ENCODE results near the gene DRG1. TPM values are rescaled to one million over a fixed set of nuclear protein-coding genes. Genes with fewer than 3 reads are reported as not detected.

The DRG1 gene
- total and polyA plus RNA-seq, 9 donors: 63.2 to 85.6 (median 68.8) TPM

DNA sequence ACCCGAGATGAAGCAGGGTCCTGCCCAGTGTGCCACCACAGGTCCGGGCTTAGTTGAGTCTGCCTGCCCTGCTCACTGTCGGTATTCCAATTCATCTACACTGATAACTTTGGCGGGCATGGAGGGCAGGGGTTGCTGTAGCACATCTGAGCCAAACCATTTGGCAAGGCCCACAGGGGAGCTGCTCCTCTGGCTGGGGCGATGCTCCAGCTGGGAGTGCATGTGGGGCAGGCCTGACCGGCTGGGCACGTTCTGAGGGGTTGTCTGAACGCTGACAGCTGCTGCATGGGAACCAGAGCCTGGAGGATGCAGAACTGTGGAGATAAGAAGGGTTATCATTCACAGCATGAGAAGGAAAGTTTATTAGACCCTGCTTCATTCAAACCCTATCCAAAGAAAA is 40.4 kb downstream of the DRG1 start:
- WGBS (ENCODE audit: insufficient coverage): 78% methylated on average over 4 of the region's 8 CpGs
- H3K27ac ChIP-seq (ENCODE audit: low read length): no peak overlapping the region
- DNase-seq: peak; percentile 44
- H3K4me3 ChIP-seq (ENCODE audit: low read length): no peak overlapping the region
- H3K36me3 ChIP-seq (ENCODE audit: control insufficient read depth, insufficient read depth, low read length): peaks cover 91% of the 10 kb centered on the region
- no peaks in the 10 kb centered on the region for H3K9me3 ChIP-seq (replicated peaks; ENCODE audit: control insufficient read depth, low read depth, low read length)
- peaks cover 5% of the 10 kb centered on the region for H3K4me1 ChIP-seq (ENCODE audit: control insufficient read depth, insufficient read depth, low read length)
- no peaks in the 10 kb centered on the region for H3K27me3 ChIP-seq (ENCODE audit: control insufficient read depth, insufficient read depth, low read length)

DNA sequence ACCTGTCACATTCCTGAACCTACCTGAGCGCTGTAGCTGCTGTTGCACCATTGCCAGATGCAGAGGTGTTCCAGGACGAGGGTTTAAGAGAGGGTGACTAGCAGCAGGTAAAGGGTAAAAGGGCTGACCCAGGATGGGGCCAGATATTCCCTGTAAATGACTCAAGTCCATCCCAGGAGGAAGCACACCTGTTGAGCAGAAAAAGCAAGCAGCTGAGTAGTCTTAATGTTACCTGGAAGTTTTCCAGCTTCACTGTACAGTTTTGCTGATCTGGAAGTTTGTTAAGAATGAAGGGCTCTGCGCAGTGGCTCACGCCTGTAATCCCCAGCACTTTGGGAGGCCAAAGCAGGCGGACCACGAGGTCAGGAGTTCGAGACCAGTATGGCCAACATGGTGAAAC is 41.3 kb downstream of the DRG1 start:
- 87% methylated on average over 5 of the region's 7 CpGs for WGBS (ENCODE audit: insufficient coverage)
- DNase-seq: no peak
- Histone ChIP-seq H3K4me1 (ENCODE audit: control insufficient read depth, insufficient read depth, low read length) (peaks cover 5% of the 10 kb centered on the region), H3K4me3 (ENCODE audit: low read length) (no peak overlapping the region), H3K36me3 (ENCODE audit: control insufficient read depth, insufficient read depth, low read length) (peaks cover 88% of the 10 kb centered on the region), H3K27me3 (ENCODE audit: control insufficient read depth, insufficient read depth, low read length) (no peaks in the 10 kb centered on the region), H3K9me3 (replicated peaks; ENCODE audit: control insufficient read depth, low read depth, low read length) (no peaks in the 10 kb centered on the region), H3K27ac (ENCODE audit: low read length) (no peak overlapping the region)

GRCh38 chr22:31441652-31442051 is 42.2 kb downstream of the DRG1 start:
- peaks cover 5% of the 10 kb centered on the region for H3K4me1 ChIP-seq (ENCODE audit: control insufficient read depth, insufficient read depth, low read length)
- no peaks in the 10 kb centered on the region for H3K27me3 ChIP-seq (ENCODE audit: control insufficient read depth, insufficient read depth, low read length)
- no peak overlapping the region for H3K4me3 ChIP-seq (ENCODE audit: low read length)
- no peaks in the 10 kb centered on the region for H3K9me3 ChIP-seq (replicated peaks; ENCODE audit: control insufficient read depth, low read depth, low read length)
- peaks cover 79% of the 10 kb centered on the region for H3K36me3 ChIP-seq (ENCODE audit: control insufficient read depth, insufficient read depth, low read length)
- WGBS (ENCODE audit: insufficient coverage): 82% methylated on average over 4 of the region's 5 CpGs
- H3K27ac ChIP-seq (ENCODE audit: low read length): no peak overlapping the region
- no peak for DNase-seq

- H3K27ac ChIP-seq (ENCODE audit: low read length): no peak overlapping the region
- no peaks in the 10 kb centered on the region for H3K27me3 ChIP-seq (ENCODE audit: control insufficient read depth, insufficient read depth, low read length)
- H3K4me1 ChIP-seq (ENCODE audit: control insufficient read depth, insufficient read depth, low read length): peaks cover 8% of the 10 kb centered on the region
- DNase-seq: no peak
- H3K9me3 ChIP-seq (replicated peaks; ENCODE audit: control insufficient read depth, low read depth, low read length): no peaks in the 10 kb centered on the region
- 88% methylated on average over 2 of the region's 5 CpGs for WGBS (ENCODE audit: insufficient coverage)
- no peak overlapping the region for H3K4me3 ChIP-seq (ENCODE audit: low read length)
- peaks cover 76% of the 10 kb centered on the region for H3K36me3 ChIP-seq (ENCODE audit: control insufficient read depth, insufficient read depth, low read length)
Observed at GRCh38 chr22:31442768-31443489, 43.5 kb downstream of the DRG1 start.

DNA sequence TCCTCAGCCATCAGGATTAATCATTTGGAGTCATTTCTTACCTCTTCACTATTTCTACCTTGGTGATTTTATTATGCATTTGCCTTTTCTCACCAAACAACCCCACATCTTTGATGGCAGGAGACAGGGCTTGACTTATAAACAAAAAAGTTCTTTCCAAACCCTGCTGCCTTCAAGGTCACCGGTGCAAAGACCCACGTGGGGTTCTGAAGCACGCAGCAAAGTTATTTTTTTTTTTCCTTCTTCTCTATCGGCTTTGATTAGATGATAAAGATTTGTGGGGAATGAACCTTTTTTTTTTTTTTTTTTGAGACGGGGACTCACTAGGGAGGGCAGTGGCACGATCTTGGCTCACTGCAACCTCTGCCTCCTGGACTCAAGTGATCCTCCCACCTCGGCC is 44.1 kb downstream of the DRG1 start:
- H3K36me3 ChIP-seq (ENCODE audit: control insufficient read depth, insufficient read depth, low read length): peaks cover 76% of the 10 kb centered on the region
- peaks cover 12% of the 10 kb centered on the region for H3K4me1 ChIP-seq (ENCODE audit: control insufficient read depth, insufficient read depth, low read length)
- no peaks in the 10 kb centered on the region for H3K9me3 ChIP-seq (replicated peaks; ENCODE audit: control insufficient read depth, low read depth, low read length)
- WGBS (ENCODE audit: insufficient coverage): no CpG with 5 or more reads among the region's 7 CpGs
- no peaks in the 10 kb centered on the region for H3K27me3 ChIP-seq (ENCODE audit: control insufficient read depth, insufficient read depth, low read length)
- no peak for DNase-seq
- H3K4me3 ChIP-seq (ENCODE audit: low read length): no peak overlapping the region
- no peak overlapping the region for H3K27ac ChIP-seq (ENCODE audit: low read length)

DNA sequence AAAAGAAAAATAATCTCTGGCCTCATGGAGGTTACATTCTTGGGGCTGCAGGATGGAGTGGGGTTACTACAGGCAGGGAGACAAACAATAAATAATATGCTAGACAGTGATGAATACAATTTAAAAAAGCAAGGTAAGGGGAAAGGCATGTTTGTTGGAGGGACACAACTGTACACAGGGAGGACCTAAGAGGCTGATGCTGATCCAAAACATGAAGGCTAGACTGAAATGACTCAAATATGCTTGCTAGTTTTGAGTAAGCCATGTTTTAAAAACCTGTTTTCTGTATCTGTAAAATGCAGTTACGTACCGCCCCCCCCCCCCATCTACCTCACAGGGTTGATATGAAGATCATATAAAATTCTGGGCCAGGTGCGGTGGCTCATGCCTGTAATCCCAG is 46.2 kb downstream of the DRG1 start:
- Histone ChIP-seq H3K4me3 (ENCODE audit: low read length) (no peak overlapping the region), H3K27me3 (ENCODE audit: control insufficient read depth, insufficient read depth, low read length) (no peaks in the 10 kb centered on the region), H3K4me1 (ENCODE audit: control insufficient read depth, insufficient read depth, low read length) (peaks cover 16% of the 10 kb centered on the region), H3K27ac (ENCODE audit: low read length) (no peak overlapping the region), H3K36me3 (ENCODE audit: control insufficient read depth, insufficient read depth, low read length) (peaks cover 58% of the 10 kb centered on the region), H3K9me3 (replicated peaks; ENCODE audit: control insufficient read depth, low read depth, low read length) (no peaks in the 10 kb centered on the region)
- no CpG with 5 or more reads among the region's 3 CpGs for WGBS (ENCODE audit: insufficient coverage)
- DNase-seq: no peak

DNA sequence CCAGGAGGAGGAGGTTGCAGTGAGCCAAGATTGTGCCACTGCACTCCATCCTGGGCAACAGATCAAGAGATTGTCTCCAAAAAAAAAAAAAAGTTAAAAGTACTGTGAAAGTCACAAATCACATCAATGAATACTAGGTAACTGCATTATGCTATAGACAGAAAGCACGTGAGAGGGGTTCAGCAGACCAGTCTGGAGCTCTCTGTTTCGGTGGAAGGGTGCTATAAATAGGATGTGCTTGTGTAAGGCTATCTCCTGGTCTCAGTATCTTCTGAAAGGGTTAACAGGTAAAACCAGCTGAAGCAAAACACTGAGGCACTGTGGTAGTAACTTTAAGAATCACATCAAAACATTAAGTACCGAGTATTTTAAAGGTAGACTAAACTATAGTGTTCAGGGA is 46.8 kb downstream of the DRG1 start:
- no peaks in the 10 kb centered on the region for H3K9me3 ChIP-seq (replicated peaks; ENCODE audit: control insufficient read depth, low read depth, low read length)
- no peak overlapping the region for H3K4me3 ChIP-seq (ENCODE audit: low read length)
- peaks cover 53% of the 10 kb centered on the region for H3K36me3 ChIP-seq (ENCODE audit: control insufficient read depth, insufficient read depth, low read length)
- no peaks in the 10 kb centered on the region for H3K27me3 ChIP-seq (ENCODE audit: control insufficient read depth, insufficient read depth, low read length)
- peaks cover 16% of the 10 kb centered on the region for H3K4me1 ChIP-seq (ENCODE audit: control insufficient read depth, insufficient read depth, low read length)
- no peak overlapping the region for H3K27ac ChIP-seq (ENCODE audit: low read length)
- WGBS (ENCODE audit: insufficient coverage): no CpG with 5 or more reads among the region's 3 CpGs
- no peak for DNase-seq

DNA sequence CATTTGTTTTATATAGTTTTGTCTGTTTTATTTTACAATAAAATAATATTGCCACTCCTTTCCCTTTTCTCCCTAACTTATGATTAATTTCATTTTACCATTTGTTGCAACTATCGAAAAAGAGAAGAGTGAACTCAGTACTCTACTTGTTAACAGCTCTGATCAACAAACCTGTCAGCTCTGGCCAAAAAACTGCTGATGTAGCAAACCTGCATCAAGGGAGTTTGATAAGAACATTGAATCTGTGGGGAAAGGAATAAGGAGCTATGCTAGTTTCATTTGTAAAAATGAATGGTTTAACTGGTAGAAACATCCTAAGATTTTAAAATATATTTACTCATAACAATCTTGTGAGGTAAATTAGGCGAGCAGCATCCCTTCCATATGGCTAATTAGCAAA is 47.4 kb downstream of the DRG1 start:
- no peak for DNase-seq
- no peaks in the 10 kb centered on the region for H3K9me3 ChIP-seq (replicated peaks; ENCODE audit: control insufficient read depth, low read depth, low read length)
- WGBS (ENCODE audit: insufficient coverage): no CpG with 5 or more reads among the region's 2 CpGs
- H3K36me3 ChIP-seq (ENCODE audit: control insufficient read depth, insufficient read depth, low read length): peaks cover 51% of the 10 kb centered on the region
- H3K27me3 ChIP-seq (ENCODE audit: control insufficient read depth, insufficient read depth, low read length): no peaks in the 10 kb centered on the region
- peaks cover 16% of the 10 kb centered on the region for H3K4me1 ChIP-seq (ENCODE audit: control insufficient read depth, insufficient read depth, low read length)
- H3K4me3 ChIP-seq (ENCODE audit: low read length): no peak overlapping the region
- H3K27ac ChIP-seq (ENCODE audit: low read length): no peak overlapping the region

GRCh38 chr22:31447337-31447736 is 47.9 kb downstream of the DRG1 start:
- no peak overlapping the region for H3K4me3 ChIP-seq (ENCODE audit: low read length)
- H3K27me3 ChIP-seq (ENCODE audit: control insufficient read depth, insufficient read depth, low read length): no peaks in the 10 kb centered on the region
- peaks cover 45% of the 10 kb centered on the region for H3K36me3 ChIP-seq (ENCODE audit: control insufficient read depth, insufficient read depth, low read length)
- no peaks in the 10 kb centered on the region for H3K9me3 ChIP-seq (replicated peaks; ENCODE audit: control insufficient read depth, low read depth, low read length)
- DNase-seq: no peak
- H3K4me1 ChIP-seq (ENCODE audit: control insufficient read depth, insufficient read depth, low read length): peaks cover 16% of the 10 kb centered on the region
- no CpG with 5 or more reads among the region's 3 CpGs for WGBS (ENCODE audit: insufficient coverage)
- H3K27ac ChIP-seq (ENCODE audit: low read length): no peak overlapping the region

- no peaks in the 10 kb centered on the region for H3K27me3 ChIP-seq (ENCODE audit: control insufficient read depth, insufficient read depth, low read length)
- H3K4me3 ChIP-seq (ENCODE audit: low read length): no peak overlapping the region
- no peak for DNase-seq
- H3K4me1 ChIP-seq (ENCODE audit: control insufficient read depth, insufficient read depth, low read length): peaks cover 16% of the 10 kb centered on the region
- peak overlapping the region; percentile 20 for H3K27ac ChIP-seq (ENCODE audit: low read length)
- no peaks in the 10 kb centered on the region for H3K9me3 ChIP-seq (replicated peaks; ENCODE audit: control insufficient read depth, low read depth, low read length)
- H3K36me3 ChIP-seq (ENCODE audit: control insufficient read depth, insufficient read depth, low read length): peaks cover 36% of the 10 kb centered on the region
- 100% methylated on average over 1 of the region's 2 CpGs for WGBS (ENCODE audit: insufficient coverage)
Observed at GRCh38 chr22:31448382-31448781, 49.0 kb downstream of the DRG1 start.

DNA sequence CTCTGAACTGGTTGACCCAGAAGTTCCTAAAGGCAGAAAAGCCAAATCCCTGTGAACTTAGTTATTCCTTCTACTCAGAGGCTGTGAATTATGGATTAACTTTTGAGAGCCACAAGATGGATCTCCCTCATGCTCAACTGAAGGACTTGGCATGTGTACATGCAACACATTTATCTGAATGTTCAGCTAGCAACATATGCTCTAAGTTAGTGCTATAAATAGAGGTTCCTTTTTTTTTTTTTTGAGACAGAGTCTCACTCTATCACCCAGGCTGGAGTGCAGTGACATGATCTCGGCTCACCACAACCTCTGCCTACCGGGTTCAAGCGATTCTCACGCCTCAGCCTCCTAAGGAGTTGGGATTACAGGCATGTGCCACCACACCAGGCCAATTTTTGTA is 50.1 kb downstream of the DRG1 start:
- peak overlapping the region; percentile 55 for H3K27ac ChIP-seq (ENCODE audit: low read length)
- DNase-seq: peak; percentile 18
- H3K4me1 ChIP-seq (ENCODE audit: control insufficient read depth, insufficient read depth, low read length): peaks cover 16% of the 10 kb centered on the region

More for the DNA sequence above, 50.1 kb downstream of the DRG1 start:
- H3K4me3 ChIP-seq (ENCODE audit: low read length): no peak overlapping the region
- no peaks in the 10 kb centered on the region for H3K27me3 ChIP-seq (ENCODE audit: control insufficient read depth, insufficient read depth, low read length)
- WGBS (ENCODE audit: insufficient coverage): 81% methylated on average over 3 of the region's 4 CpGs
- no peaks in the 10 kb centered on the region for H3K9me3 ChIP-seq (replicated peaks; ENCODE audit: control insufficient read depth, low read depth, low read length)
- H3K36me3 ChIP-seq (ENCODE audit: control insufficient read depth, insufficient read depth, low read length): peaks cover 29% of the 10 kb centered on the region
